GM12878 (cell line): Measurements from ENCODE around the gene SLC3A2. TPM values are rescaled to one million over a fixed set of nuclear protein-coding genes. Genes with fewer than 3 reads are reported as not detected.

Experiments
- ATAC-seq: fragments of 200-7000 bp; cut with Tn5 transposase; 3 replicates; pipeline ENCODE4 v1.9.1; 2020; ENCODE audit warnings: mild to moderate bottlenecking, moderate library complexity
- BruUV-seq: library from RNA; stranded (reverse); fragments of 400-500 nt; replicated peaks from 2 replicates; lab custom pipeline; 2021; lab: Mats Ljungman, UMichigan
- CTCF ChIA-PET: fragments of 300-600 bp; sonication (Branson Sonifier 250); formaldehyde crosslinking; extraction: SDS; loops from one replicate; lab custom pipeline; 2021; ENCODE audit warnings: inconsistent platforms; lab: Yijun Ruan, JAX
- POLR2A ChIA-PET: fragments of 350-600 bp; formaldehyde crosslinking; extraction: SDS; loops from one replicate; lab custom pipeline; 2021; ENCODE audit warnings: inconsistent platforms; lab: Charles Lee
- RAD21 ChIA-PET: fragments of 300-600 bp; sonication (Branson Sonifier 250); formaldehyde crosslinking; loops from one replicate; lab custom pipeline; 2023; ENCODE audit warnings: antibody characterized with exemption; ENCODE audit not compliant: unreplicated experiment; lab: Charles Lee
- SMC1A ChIA-PET: fragments of 300-600 bp; sonication (Branson Sonifier 250); formaldehyde crosslinking; loops from one replicate; lab custom pipeline; 2023; ENCODE audit not compliant: unreplicated experiment, uncharacterized antibody; lab: Charles Lee
- DNase-seq: peaks from one replicate; pipeline ENCODE4 v3.0.0-alpha.2; 2011; ENCODE audit warnings: low read depth, low spot score
- FAIRE-seq: peaks from 3 replicates; lab custom pipeline; 2011; peaks lifted over from hg19 to GRCh38; lab: Jason Lieb, UNC
- H2AFZ ChIP-seq: 2 replicates; pipeline ENCODE4 v1.6.0; 2011; ENCODE audit warnings: low read depth, low read length, control low read depth; ENCODE audit not compliant: control insufficient read depth
- H3K27ac ChIP-seq: 2 replicates; pipeline ENCODE4 v1.5.1; 2011; ENCODE audit warnings: control low read depth; ENCODE audit not compliant: control insufficient read depth, insufficient read depth
- H3K27me3 ChIP-seq, 2 experiments: replicated peaks in 1 of 2; 2 replicates each; pipeline versions ENCODE4 v1.6.0 to v1.6.1; 2011; ENCODE audit warnings: low read length in 1 of 2; ENCODE audit not compliant: control insufficient read depth in 2 of 2, insufficient read depth in 2 of 2
- H3K36me3 ChIP-seq, 2 experiments: 2 replicates each; pipeline ENCODE4 v1.5.1; 2011; ENCODE audit warnings: low read length in 1 of 2; ENCODE audit not compliant: control insufficient read depth in 2 of 2, insufficient read depth in 2 of 2
- H3K4me1 ChIP-seq: 2 replicates; pipeline ENCODE4 v1.6.1; 2011; ENCODE audit warnings: mild to moderate bottlenecking, low read length, moderate library complexity, mixed read lengths; ENCODE audit not compliant: control insufficient read depth, insufficient read depth
- H3K4me2 ChIP-seq: 2 replicates; pipeline ENCODE4 v1.6.0; 2011; ENCODE audit warnings: control low read depth; ENCODE audit not compliant: control insufficient read depth, insufficient read depth
- H3K4me3 ChIP-seq: fragments of 200-600 bp; sonication (generic); 2 replicates; pipeline ENCODE4 v1.5.1; 2016
- H3K79me2 ChIP-seq: 2 replicates; pipeline ENCODE4 v1.6.0; 2011; ENCODE audit warnings: low read length; ENCODE audit not compliant: control insufficient read depth, insufficient read depth
- H3K9ac ChIP-seq: 2 replicates; pipeline ENCODE4 v1.8.0; 2011; ENCODE audit warnings: low read length, control low read depth, mixed read lengths; ENCODE audit not compliant: control insufficient read depth, insufficient read depth
- H3K9me3 ChIP-seq: replicated peaks from 3 replicates; pipeline ENCODE4 v1.5.1; 2011; ENCODE audit warnings: mild to moderate bottlenecking, low read length; ENCODE audit not compliant: control insufficient read depth, insufficient read depth
- H4K20me1 ChIP-seq: 2 replicates; pipeline ENCODE4 v1.6.0; 2011; ENCODE audit not compliant: control insufficient read depth, insufficient read depth
- CREM ChIP-seq: IDR thresholded peaks from 2 replicates; pipeline ENCODE4 v1.6.1; 2014; ENCODE audit warnings: antibody characterized with exemption, low read depth
- DPF2 ChIP-seq: fragments of 450-650 bp; IDR thresholded peaks from 2 replicates; pipeline ENCODE4 v1.6.1; 2017; ENCODE audit warnings: mild to moderate bottlenecking
- EED ChIP-seq: sonication (generic); IDR thresholded peaks from 2 replicates; pipeline ENCODE4 v1.6.1; 2016; ENCODE audit warnings: antibody characterized with exemption, low read depth
- ESRRA ChIP-seq: IDR thresholded peaks from 2 replicates; pipeline ENCODE4 v1.6.1; 2012; ENCODE audit warnings: mild to moderate bottlenecking, low read length, improper control_type of control experiment
- HDAC2 ChIP-seq: fragments of 200-600 bp; sonication (generic); IDR thresholded peaks from 2 replicates; pipeline ENCODE4 v1.6.1; 2017
- IKZF1 ChIP-seq: fragments of 450-650 bp; conservative IDR thresholded peaks from 2 replicates; pipeline ENCODE4 v1.6.1; 2017; ENCODE audit warnings: antibody characterized with exemption, mild to moderate bottlenecking
- NBN ChIP-seq: fragments of 450-650 bp; IDR thresholded peaks from 2 replicates; pipeline ENCODE4 v1.6.1; 2016
- NFYA ChIP-seq: IDR thresholded peaks from 2 replicates; pipeline ENCODE4 v1.6.1; 2011; ENCODE audit warnings: low read depth, mild to moderate bottlenecking, low read length, improper control_type of control experiment, borderline replicate concordance
- NR2F1 ChIP-seq: fragments of 450-650 bp; conservative IDR thresholded peaks from 2 replicates; pipeline ENCODE4 v1.6.1; 2017; ENCODE audit warnings: mild to moderate bottlenecking
- RCOR1 ChIP-seq: conservative IDR thresholded peaks from 2 replicates; pipeline ENCODE4 v1.6.1; 2012; ENCODE audit warnings: low read depth, low read length, improper control_type of control experiment
- RELA ChIP-seq: fragments of 450-650 bp; IDR thresholded peaks from 2 replicates; pipeline ENCODE4 v1.8.0; 2014; ENCODE audit warnings: borderline replicate concordance; ENCODE audit not compliant: partially characterized antibody
- SMARCA5 ChIP-seq: fragments of 450-650 bp; IDR thresholded peaks from 2 replicates; pipeline ENCODE4 v1.6.1; 2017; ENCODE audit warnings: mild to moderate bottlenecking
- SPI1 ChIP-seq: IDR thresholded peaks from 2 replicates; pipeline ENCODE4 v1.6.1; 2011; ENCODE audit warnings: low read depth, mild to moderate bottlenecking, low read length, moderate library complexity, borderline replicate concordance; ENCODE audit not compliant: insufficient read depth
- WRNIP1 ChIP-seq: IDR thresholded peaks from 2 replicates; pipeline ENCODE4 v1.6.1; 2011; ENCODE audit warnings: low read depth, low read length, improper control_type of control experiment, borderline replicate concordance
- YY1 ChIP-seq: IDR thresholded peaks from 2 replicates; pipeline ENCODE4 v1.6.1; 2011; ENCODE audit warnings: low read depth, mild to moderate bottlenecking, low read length
- ZSCAN29 ChIP-seq: fragments of 450-650 bp; IDR thresholded peaks from 2 replicates; pipeline ENCODE4 v1.6.1; 2017; ENCODE audit warnings: mild to moderate bottlenecking, moderate library complexity
- WGBS: methylation state at CpG from one replicate; pipeline ENCODE4 v1.1.6; 2016; ENCODE audit warnings: low lambda C conversion rate; ENCODE audit not compliant: insufficient replicate concordance, insufficient coverage; ENCODE audit errors: missing lambda C conversion rate; 5-methylcytosine and 5-hydroxymethylcytosine counted together
- in situ Hi-C: fragments of 300-500 bp; cut with MboI; formaldehyde crosslinking; loops from 9 replicates; pipeline ENCODE4 v1.14.3; 2018; ENCODE audit warnings: mixed read lengths
- intact Hi-C: fragments of 100-400 bp; cut with micrococcal nuclease; formaldehyde crosslinking; loops from one replicate; pipeline ENCODE4 v1.14.2; 2022; ENCODE audit not compliant: unreplicated experiment
- polyA plus RNA-seq, 11 experiments: library from polyadenylated mRNA; depleted of rRNA in 4 of 11; unstranded in 6 of 11; stranded (reverse) in 5 of 11; fragments of >200 nt; fragmentation: Nextera tagmentation in 4 of 11; fragmentation: Illumina TruSeq in 1 of 11; extraction: Ambion mirVana in 4 of 11; extraction: Trizol in 1 of 11; gene quantifications; 1 replicate in 1 of 11; 2 replicates in 10 of 11; pipeline versions ENCODE4 v1.2.1 to v1.2.3, GENCODE V29; 2011 to 2016; ENCODE audit warnings: inconsistent platforms in 2 of 11, missing spikeins in 2 of 11, low read depth in 1 of 11
- total RNA-seq, 4 experiments: library from RNA; depleted of rRNA in 3 of 4; stranded (reverse); fragments of >200 nt in 3 of 4; fragmentation: Illumina TruSeq in 1 of 4; extraction: Trizol in 1 of 4; gene quantifications; 2 replicates each; pipeline versions ENCODE4 v1.2.1 to v1.2.3, GENCODE V29; 2013 to 2021
- TF ChIP-seq, protein P1 (sequence below): fragments of 450-650 bp; IDR thresholded peaks from 2 replicates; pipeline ENCODE4 v1.6.1; 2017; ENCODE audit warnings: mild to moderate bottlenecking, low read depth, inconsistent platforms; ENCODE audit not compliant: poor library complexity, severe bottlenecking
- TF ChIP-seq, protein P2 (sequence below): fragments of 450-650 bp; IDR thresholded peaks from 2 replicates; pipeline ENCODE4 v1.6.1; 2016; ENCODE audit warnings: mild to moderate bottlenecking
- TF ChIP-seq, protein P3 (sequence below): IDR thresholded peaks from 2 replicates; pipeline ENCODE4 v1.6.1; 2011; ENCODE audit warnings: low read depth, low read length, improper control_type of control experiment, borderline replicate concordance

The SLC3A2 gene
- total and polyA plus RNA-seq, 10 of the 15 experiments (the other 5 are each of a cell fraction or from before 2014, with no cell fraction given), result 6.9 to 158 (median 106) TPM

DNA sequence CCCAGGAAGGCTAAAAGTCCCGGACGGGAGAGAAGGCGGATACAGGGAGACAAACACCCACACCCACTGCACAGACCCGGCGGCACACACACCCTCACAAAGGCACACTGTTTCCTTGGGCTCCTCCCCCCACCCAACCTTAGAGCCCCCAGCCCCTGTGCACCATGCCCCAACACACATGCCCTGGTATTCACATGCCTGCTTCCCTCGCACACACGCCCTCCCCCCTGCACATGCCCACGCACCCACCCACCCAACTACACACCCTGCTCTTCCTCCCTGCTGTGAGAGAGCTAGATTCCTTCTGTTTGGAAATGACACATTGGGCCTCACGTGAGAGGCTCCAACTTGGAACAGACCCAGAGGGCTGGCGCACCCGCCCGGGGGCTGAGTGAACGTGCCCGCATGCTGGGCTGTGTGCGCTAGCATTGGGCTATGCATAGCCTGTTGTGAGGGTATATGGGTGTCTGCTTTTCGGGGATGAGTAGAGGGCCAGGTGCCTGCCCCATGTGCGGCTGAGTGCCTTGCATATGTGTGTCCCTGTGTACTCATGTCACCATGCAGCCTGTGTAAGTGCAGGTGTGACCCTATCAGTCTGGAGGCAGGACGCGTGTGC, 41.0 kb downstream of the SLC3A2 start (continued):
- TF ChIP-seq, protein P1, sequence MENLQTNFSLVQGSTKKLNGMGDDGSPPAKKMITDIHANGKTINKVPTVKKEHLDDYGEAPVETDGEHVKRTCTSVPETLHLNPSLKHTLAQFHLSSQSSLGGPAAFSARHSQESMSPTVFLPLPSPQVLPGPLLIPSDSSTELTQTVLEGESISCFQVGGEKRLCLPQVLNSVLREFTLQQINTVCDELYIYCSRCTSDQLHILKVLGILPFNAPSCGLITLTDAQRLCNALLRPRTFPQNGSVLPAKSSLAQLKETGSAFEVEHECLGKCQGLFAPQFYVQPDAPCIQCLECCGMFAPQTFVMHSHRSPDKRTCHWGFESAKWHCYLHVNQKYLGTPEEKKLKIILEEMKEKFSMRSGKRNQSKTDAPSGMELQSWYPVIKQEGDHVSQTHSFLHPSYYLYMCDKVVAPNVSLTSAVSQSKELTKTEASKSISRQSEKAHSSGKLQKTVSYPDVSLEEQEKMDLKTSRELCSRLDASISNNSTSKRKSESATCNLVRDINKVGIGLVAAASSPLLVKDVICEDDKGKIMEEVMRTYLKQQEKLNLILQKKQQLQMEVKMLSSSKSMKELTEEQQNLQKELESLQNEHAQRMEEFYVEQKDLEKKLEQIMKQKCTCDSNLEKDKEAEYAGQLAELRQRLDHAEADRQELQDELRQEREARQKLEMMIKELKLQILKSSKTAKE, result no peak
- no peak for TF ChIP-seq EED
- no peak for TF ChIP-seq SMARCA5
- no peak for TF ChIP-seq HDAC2
- TF ChIP-seq NR2F1, result no peak
- TF ChIP-seq NBN, result no peak

DNA sequence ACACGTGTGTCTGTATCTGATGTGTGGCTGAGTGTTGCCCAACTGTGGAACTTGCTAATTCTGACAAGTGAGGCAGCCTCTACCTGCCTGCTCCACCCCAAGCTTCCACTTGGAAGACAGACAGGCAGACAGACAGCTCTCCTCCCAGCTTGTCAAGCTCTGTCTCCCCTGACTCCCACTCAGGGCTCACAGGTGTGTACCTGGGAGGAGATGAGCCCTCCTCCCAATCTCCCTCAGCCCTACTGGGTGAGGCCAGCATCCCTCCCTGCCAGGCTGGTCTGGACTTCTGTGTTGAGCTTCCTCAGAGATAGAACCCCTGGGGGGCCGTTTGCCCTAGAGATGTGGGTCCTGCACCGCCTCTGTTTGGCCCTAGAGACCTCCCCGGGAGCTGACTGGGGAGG, 41.5 kb downstream of the SLC3A2 start:
- H3K4me2 ChIP-seq, result no peak overlapping the region
- no peak for DNase-seq
- H3K9me3 ChIP-seq, result no peaks in the 10 kb centered on the region
- H3K27ac ChIP-seq, result no peak overlapping the region
- H4K20me1 ChIP-seq, result no peaks in the 10 kb centered on the region
- POLR2A ChIA-PET, result interaction anchor here (0.6 to 1.1 kb wide), 2 partner anchors 16 to 17 kb away, joined by 3 read pairs; no protein-coding TSS in a partner anchor
- intact Hi-C loops, result no loop called here
- in situ Hi-C loops, result no loop called here
- BruUV-seq, result no TSS peak
- no peak overlapping the region for H2AFZ ChIP-seq
- H3K27me3 ChIP-seq, result peaks cover 12 to 20% of the 10 kb centered on the region in 2 experiments
- SMC1A ChIA-PET, result interaction anchor here (1.5 kb wide), 1 partner anchor 16 kb away, joined by 8 read pairs; no protein-coding TSS in a partner anchor
- no peaks in the 10 kb centered on the region for H3K36me3 ChIP-seq
- no peak overlapping the region for H3K4me3 ChIP-seq
- TF ChIP-seq DPF2 (no peak), RELA (no peak), CREM (no peak), SPI1 (no peak), RCOR1 (no peak), ESRRA (no peak), WRNIP1 (no peak), YY1 (no peak), ZSCAN29 (no peak), IKZF1 (no peak), NFYA (no peak)
- TF ChIP-seq, protein P2, sequence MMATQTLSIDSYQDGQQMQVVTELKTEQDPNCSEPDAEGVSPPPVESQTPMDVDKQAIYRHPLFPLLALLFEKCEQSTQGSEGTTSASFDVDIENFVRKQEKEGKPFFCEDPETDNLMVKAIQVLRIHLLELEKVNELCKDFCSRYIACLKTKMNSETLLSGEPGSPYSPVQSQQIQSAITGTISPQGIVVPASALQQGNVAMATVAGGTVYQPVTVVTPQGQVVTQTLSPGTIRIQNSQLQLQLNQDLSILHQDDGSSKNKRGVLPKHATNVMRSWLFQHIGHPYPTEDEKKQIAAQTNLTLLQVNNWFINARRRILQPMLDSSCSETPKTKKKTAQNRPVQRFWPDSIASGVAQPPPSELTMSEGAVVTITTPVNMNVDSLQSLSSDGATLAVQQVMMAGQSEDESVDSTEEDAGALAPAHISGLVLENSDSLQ, result no peak
- TF ChIP-seq, protein P3, sequence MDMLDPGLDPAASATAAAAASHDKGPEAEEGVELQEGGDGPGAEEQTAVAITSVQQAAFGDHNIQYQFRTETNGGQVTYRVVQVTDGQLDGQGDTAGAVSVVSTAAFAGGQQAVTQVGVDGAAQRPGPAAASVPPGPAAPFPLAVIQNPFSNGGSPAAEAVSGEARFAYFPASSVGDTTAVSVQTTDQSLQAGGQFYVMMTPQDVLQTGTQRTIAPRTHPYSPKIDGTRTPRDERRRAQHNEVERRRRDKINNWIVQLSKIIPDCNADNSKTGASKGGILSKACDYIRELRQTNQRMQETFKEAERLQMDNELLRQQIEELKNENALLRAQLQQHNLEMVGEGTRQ, result no peak
- TF ChIP-seq, all 136 proteins: peak for 0
- 12% methylated on average over 4 of the region's 4 CpGs for WGBS
- FAIRE-seq, result no peak
- Histone ChIP-seq H3K4me1 (peaks cover 19% of the 10 kb centered on the region), H3K9ac (no peak overlapping the region), H3K79me2 (no peaks in the 10 kb centered on the region)
- no peak; the same call in 1 of the 3 replicates for ATAC-seq
- RAD21 ChIA-PET, result interaction anchor here (1.1 to 1.3 kb wide), 2 partner anchors 13 to 15 kb away, joined by 3 to 5 read pairs; no protein-coding TSS in a partner anchor
- CTCF ChIA-PET, result interaction anchor here (0.6 to 7.1 kb wide), 5 partner anchors 13 to 527 kb away, joined by 3 to 45 read pairs (median 9); no protein-coding TSS in a partner anchor
